Measurements from ENCODE around the gene ITGB8. TPM values are rescaled to one million over a fixed set of nuclear protein-coding genes. Genes with fewer than 3 reads are reported as not detected.

ITGB8 gene
- total RNA-seq, 3 donors from 2014 or later (not counting 1 experiment from before 2014, with no cell fraction given) = 0.39 to 12.8 TPM; not detected in 1

- Histone ChIP-seq H3K9me3 (ENCODE audit: control insufficient read depth, insufficient read depth, low read length) (no peaks in the 10 kb centered on the region), H3K4me3 (ENCODE audit: low read length) (no peak overlapping the region), H3K27me3 (ENCODE audit: control insufficient read depth, insufficient read depth, low read length) (no peaks in the 10 kb centered on the region), H3K36me3 (ENCODE audit: control insufficient read depth, insufficient read depth, low read length) (no peaks in the 10 kb centered on the region), H3K27ac (ENCODE audit: low read length) (no peak overlapping the region), H3K4me1 (ENCODE audit: control insufficient read depth, insufficient read depth, low read length) (no peaks in the 10 kb centered on the region)
- Mint-ChIP-seq H3K27me3 (ENCODE audit: low read depth in 2 of 2) (no peaks in the 10 kb centered on the region), H3K9me3 (no peaks in the 10 kb centered on the region), H3K4me3 (no peak overlapping the region), H3K27ac (no peak overlapping the region), H3K4me1 (no peaks in the 10 kb centered on the region), H3K36me3 (no peaks in the 10 kb centered on the region)
- DNase-seq (no peak), ATAC-seq (no peak)
- TF ChIP-seq CTCF (IDR thresholded peaks at IDR 0.05) = peak; percentile 9
- 86% methylated on average over 1 of the region's 1 CpG for WGBS (ENCODE audit: insufficient coverage)
- intact Hi-C loops (cut with micrococcal nuclease) = no loop called here
Observed at GRCh38 chr7:20313626-20314025, 17.1 kb upstream of the ITGB8 start.

- Histone ChIP-seq H3K27ac (ENCODE audit: low read length) (no peak overlapping the region), H3K36me3 (ENCODE audit: control insufficient read depth, insufficient read depth, low read length) (no peaks in the 10 kb centered on the region), H3K9me3 (ENCODE audit: control insufficient read depth, insufficient read depth, low read length) (no peaks in the 10 kb centered on the region), H3K4me1 (ENCODE audit: control insufficient read depth, insufficient read depth, low read length) (no peaks in the 10 kb centered on the region), H3K4me3 (ENCODE audit: low read length) (no peak overlapping the region), H3K27me3 (ENCODE audit: control insufficient read depth, insufficient read depth, low read length) (no peaks in the 10 kb centered on the region)
- intact Hi-C loops (cut with micrococcal nuclease) = no loop called here
- no peak overlapping the region for H3K27ac Mint-ChIP-seq
- ATAC-seq = no peak
- no peaks in the 10 kb centered on the region for H3K9me3 Mint-ChIP-seq
- H3K36me3 Mint-ChIP-seq = no peaks in the 10 kb centered on the region
- H3K4me1 Mint-ChIP-seq = no peaks in the 10 kb centered on the region
- no peak overlapping the region for H3K4me3 Mint-ChIP-seq
- DNase-seq = no peak
- no peak for TF ChIP-seq CTCF (IDR thresholded peaks at IDR 0.05)
- WGBS (ENCODE audit: insufficient coverage) = 92% methylated on average over 2 of the region's 2 CpGs
- no peaks in the 10 kb centered on the region for H3K27me3 Mint-ChIP-seq (ENCODE audit: low read depth in 2 of 2)
Observed at GRCh38 chr7:20314198-20314597, 16.5 kb upstream of the ITGB8 start.

GRCh38 chr7:20316706-20317105, 14.0 kb upstream of the ITGB8 start:
- intact Hi-C loops (cut with micrococcal nuclease) = no loop called here
- H3K27ac ChIP-seq (ENCODE audit: low read length) = no peak overlapping the region
- TF ChIP-seq CTCF (IDR thresholded peaks at IDR 0.05) = no peak

GRCh38 chr7:20317413-20317812, 13.3 kb upstream of the ITGB8 start:
- no peak for TF ChIP-seq CTCF (IDR thresholded peaks at IDR 0.05)
- intact Hi-C loops (cut with micrococcal nuclease) = no loop called here
- no peaks in the 10 kb centered on the region for H3K36me3 Mint-ChIP-seq

More at GRCh38 chr7:20316706-20317105, 14.0 kb upstream of the ITGB8 start:
- no peaks in the 10 kb centered on the region for H3K9me3 Mint-ChIP-seq
- H3K36me3 Mint-ChIP-seq = no peaks in the 10 kb centered on the region
- Histone ChIP-seq H3K4me3 (ENCODE audit: low read length) (no peak overlapping the region), H3K9me3 (ENCODE audit: control insufficient read depth, insufficient read depth, low read length) (no peaks in the 10 kb centered on the region), H3K36me3 (ENCODE audit: control insufficient read depth, insufficient read depth, low read length) (no peaks in the 10 kb centered on the region), H3K27me3 (ENCODE audit: control insufficient read depth, insufficient read depth, low read length) (no peaks in the 10 kb centered on the region), H3K4me1 (ENCODE audit: control insufficient read depth, insufficient read depth, low read length) (no peaks in the 10 kb centered on the region)
- WGBS (ENCODE audit: insufficient coverage) = 78% methylated on average over 4 of the region's 4 CpGs
- no peaks in the 10 kb centered on the region for H3K27me3 Mint-ChIP-seq (ENCODE audit: low read depth in 2 of 2)
- no peak for ATAC-seq
- no peak for DNase-seq
- no peak overlapping the region for H3K4me3 Mint-ChIP-seq
- no peaks in the 10 kb centered on the region for H3K4me1 Mint-ChIP-seq
- no peak overlapping the region for H3K27ac Mint-ChIP-seq

More at GRCh38 chr7:20317413-20317812, 13.3 kb upstream of the ITGB8 start:
- no peak overlapping the region for H3K4me3 ChIP-seq (ENCODE audit: low read length)
- no peaks in the 10 kb centered on the region for H3K4me1 Mint-ChIP-seq
- no peaks in the 10 kb centered on the region for H3K9me3 ChIP-seq (ENCODE audit: control insufficient read depth, insufficient read depth, low read length)
- no peaks in the 10 kb centered on the region for H3K4me1 ChIP-seq (ENCODE audit: control insufficient read depth, insufficient read depth, low read length)
- no peaks in the 10 kb centered on the region for H3K27me3 ChIP-seq (ENCODE audit: control insufficient read depth, insufficient read depth, low read length)
- no peaks in the 10 kb centered on the region for H3K27me3 Mint-ChIP-seq (ENCODE audit: low read depth in 2 of 2)
- no peaks in the 10 kb centered on the region for H3K36me3 ChIP-seq (ENCODE audit: control insufficient read depth, insufficient read depth, low read length)
- ATAC-seq = no peak
- no peak overlapping the region for H3K27ac Mint-ChIP-seq
- no peaks in the 10 kb centered on the region for H3K9me3 Mint-ChIP-seq
- no peak overlapping the region for H3K27ac ChIP-seq (ENCODE audit: low read length)
- H3K4me3 Mint-ChIP-seq = no peak overlapping the region
- DNase-seq = no peak
